Measurements from ENCODE around the gene SPTLC3.

GRCh38 chr20:12965212-12965869 is 43.4 kb upstream of the SPTLC3 start:
- TF ChIP-seq CTCF (IDR thresholded peaks at IDR 0.05) (no peak), EZH2 (IDR thresholded peaks at IDR 0.05; ENCODE audit: borderline replicate concordance, insufficient read depth, low read depth, low read length, poor library complexity, severe bottlenecking) (no peak)
